ENCODE measurements around the gene UBL7.

UBL7 gene

DNA sequence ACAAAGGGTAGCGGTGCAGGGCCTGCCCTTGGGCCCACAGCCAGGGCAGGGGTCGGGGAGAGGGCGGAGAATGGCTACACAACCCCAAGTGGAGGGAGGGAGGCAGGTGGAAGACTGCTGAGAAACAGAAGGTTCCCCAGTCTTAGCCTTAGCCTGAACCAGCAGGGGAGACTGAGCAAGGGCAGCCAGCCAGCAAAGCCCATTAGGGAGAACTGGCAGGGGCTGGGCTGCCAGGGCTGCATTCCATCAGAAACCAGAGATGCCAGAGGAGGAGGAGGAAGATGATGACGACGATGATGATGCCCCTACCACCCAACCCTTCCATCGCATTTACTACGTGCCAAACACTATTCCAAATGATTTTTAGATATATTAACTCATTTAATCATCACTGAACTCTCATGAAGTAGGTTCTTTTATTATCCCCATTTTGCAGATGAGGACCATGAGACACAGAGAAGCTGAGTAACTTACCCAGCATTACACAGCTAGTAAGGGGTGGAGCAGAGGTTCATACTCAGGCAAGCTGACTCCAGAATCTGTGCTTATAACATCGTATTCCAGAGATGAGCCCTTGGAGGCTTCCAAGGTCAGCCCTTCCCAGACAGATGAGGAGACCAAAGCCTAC is 35.9 kb downstream of the UBL7 start:
- DNase-seq (ENCODE audit: extremely low read depth in 1 of 2, low read depth in 1 of 2) = no peak

- DNase-seq (ENCODE audit: extremely low read depth in 1 of 2, low read depth in 1 of 2) = no peak
Measured at GRCh38 chr15:74423431-74424257, 37.3 kb downstream of the UBL7 start.

GRCh38 chr15:74422652-74423430 is 38.1 kb downstream of the UBL7 start:
- no peak for DNase-seq (ENCODE audit: extremely low read depth in 1 of 2, low read depth in 1 of 2)

DNA sequence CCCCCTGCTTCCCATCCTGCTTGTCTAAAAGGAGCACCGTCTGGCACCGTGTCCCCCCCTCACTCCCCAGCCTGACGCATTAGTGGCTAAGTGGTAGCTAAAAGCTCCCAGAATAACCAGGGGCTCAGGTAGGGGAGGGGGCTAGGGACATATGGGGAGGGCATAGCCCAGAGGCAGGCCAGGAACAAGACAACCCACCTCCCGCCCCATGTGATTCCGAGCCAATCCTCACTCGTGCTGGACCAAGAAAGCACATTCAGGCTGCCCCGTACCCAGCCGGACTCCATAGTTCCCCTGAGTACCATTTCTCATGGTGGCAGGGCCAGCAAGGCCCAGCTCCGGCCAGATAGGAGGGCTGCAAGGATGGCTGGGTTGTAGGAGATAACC is 38.7 kb downstream of the UBL7 start:
- no peak for DNase-seq (ENCODE audit: extremely low read depth in 1 of 2, low read depth in 1 of 2)

DNA sequence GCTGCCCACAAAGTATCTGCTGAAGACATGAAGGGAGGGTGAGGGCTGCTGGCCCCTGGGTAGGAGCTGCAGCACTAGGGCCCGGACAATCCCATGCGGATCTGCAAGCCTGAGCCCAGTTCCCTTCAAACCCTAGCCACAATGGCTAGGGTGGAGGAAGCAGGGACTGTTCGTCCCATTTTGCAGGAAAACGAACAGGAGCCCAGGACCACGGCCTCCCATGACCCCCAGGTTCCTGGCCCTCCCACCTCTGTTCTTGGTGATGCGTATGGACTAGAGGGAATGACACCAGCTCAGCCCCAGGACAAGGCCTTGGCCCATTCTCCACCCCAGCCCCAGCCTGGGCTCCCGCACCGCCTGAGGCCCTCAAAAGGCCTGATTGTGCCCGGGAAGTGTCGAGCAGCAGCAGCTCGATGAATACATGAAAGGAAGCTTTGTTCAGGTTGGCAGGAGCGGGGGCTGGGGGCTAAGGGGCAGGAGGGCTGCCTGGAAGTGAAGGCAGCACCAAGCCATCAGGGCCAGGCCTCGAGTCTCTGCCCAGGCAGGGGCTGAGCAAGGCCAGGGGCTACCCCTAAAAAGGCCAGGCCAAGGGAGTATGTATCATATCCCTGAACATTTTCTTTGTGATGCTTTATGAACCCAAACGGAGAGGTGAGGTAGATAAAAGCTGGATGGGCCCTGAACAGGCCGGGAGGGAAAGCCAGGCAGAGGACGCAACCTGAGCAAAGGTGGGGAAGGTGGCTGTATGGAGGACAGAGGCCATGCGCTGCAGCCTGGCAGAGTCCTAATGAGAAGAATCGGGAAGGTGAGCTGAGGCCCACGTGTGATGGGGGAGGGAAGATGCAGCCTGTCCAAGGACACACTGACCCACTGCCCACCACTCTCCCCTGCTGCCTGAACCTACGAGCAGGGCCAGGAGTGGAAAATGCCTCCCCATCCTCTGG is 39.4 kb downstream of the UBL7 start:
- DNase-seq (ENCODE audit: extremely low read depth in 1 of 2, low read depth in 1 of 2) = no peak

DNA sequence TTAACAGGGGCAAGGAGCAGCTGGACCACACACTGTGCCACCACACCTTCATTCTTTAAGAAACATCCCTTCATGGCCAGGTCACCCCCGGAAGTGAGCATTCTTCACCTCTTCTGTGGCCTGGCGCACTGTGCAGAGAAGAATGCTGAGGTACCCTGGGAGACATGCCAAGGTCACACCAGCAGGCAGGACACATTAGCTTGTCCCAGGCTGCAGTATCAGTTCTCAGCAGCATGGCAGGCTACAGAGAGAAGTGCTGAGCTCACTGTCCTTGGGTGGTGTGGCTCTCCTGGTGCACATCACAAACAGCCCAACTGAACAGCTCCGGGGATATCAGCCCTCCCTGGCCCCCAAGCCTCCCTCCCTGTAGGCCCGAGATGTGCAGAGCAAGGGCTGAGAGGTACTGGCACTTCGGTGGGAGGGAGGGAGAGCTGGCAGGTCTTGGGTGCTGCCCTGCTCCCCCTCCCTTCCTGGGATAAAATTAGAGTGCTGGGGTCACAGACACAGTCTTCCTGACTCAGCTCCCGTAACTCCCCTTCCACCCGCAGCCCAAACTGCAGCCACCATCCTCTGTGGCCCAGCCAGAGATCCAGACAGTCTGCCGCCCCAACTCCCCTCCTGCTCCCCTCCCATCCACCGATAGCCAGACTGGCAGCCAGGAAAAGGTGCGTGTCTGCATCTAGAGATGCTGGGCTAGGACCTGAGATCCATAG is 40.6 kb downstream of the UBL7 start:
- DNase-seq (ENCODE audit: extremely low read depth in 1 of 2, low read depth in 1 of 2) = no peak

DNA sequence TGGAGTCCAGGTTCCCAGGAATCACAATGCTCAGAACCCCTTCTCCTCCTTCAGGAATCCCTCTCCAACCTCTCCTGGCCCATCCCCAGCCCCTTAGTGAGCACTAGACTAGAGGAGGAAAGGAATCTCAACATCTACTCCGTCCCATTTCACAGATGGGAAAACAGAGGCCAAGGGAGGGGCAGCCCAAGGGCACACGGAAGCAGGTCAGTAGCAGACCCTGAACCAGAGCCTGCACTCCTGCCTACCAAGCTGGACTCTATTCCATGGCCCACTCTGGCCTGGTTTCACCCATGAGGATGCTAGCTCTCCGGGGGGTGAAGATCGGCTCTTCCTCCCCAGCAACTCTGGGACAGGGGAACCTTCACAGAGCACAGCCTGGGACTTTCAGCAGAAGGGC is 41.5 kb downstream of the UBL7 start:
- DNase-seq (ENCODE audit: extremely low read depth in 1 of 2, low read depth in 1 of 2) = no peak

- DNase-seq (ENCODE audit: extremely low read depth in 1 of 2, low read depth in 1 of 2) = no peak
Measured at GRCh38 chr15:74418575-74419338, 42.2 kb downstream of the UBL7 start.

DNA sequence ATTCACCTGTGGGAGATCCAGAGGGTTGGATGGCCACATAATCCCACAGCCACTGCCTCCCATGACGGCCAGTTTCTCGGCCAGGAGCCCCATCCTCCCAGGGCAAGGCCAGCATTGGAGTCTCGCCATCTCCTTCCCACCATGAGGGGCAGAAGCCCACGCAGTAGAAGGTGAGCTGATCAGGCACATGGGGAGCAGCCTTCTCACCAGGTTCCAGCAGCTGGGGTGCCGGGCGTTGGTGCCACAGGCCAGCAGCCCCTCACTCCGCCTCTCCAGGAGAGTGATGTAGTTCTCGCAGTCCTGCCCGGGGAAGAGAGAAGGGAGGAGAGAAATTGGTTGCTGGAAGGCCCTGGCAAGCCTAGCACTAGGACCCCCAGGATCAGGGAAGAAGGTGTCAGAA is 43.3 kb downstream of the UBL7 start:
- DNase-seq (ENCODE audit: extremely low read depth in 1 of 2, low read depth in 1 of 2) = no peak

DNA sequence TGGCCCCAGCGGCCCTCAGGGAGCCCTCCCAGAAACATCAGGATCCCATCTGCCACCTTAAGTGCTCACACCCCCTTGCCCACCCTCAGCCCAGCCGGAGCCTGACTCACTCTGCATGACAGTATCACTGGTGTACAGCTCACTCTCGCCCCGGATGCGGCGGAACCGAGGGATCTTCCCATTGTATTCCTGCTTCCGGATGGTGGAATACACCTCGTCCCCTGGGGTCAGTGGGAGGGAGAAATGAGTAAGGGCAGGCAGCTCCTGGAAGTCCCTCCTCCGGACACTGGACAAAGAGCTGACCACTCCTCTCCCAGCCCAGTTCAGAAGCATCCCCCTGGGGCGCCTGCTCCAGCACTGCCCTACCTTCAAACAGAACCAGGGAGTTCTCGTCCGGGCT is 43.7 kb downstream of the UBL7 start:
- DNase-seq (ENCODE audit: extremely low read depth in 1 of 2, low read depth in 1 of 2) = no peak

DNA sequence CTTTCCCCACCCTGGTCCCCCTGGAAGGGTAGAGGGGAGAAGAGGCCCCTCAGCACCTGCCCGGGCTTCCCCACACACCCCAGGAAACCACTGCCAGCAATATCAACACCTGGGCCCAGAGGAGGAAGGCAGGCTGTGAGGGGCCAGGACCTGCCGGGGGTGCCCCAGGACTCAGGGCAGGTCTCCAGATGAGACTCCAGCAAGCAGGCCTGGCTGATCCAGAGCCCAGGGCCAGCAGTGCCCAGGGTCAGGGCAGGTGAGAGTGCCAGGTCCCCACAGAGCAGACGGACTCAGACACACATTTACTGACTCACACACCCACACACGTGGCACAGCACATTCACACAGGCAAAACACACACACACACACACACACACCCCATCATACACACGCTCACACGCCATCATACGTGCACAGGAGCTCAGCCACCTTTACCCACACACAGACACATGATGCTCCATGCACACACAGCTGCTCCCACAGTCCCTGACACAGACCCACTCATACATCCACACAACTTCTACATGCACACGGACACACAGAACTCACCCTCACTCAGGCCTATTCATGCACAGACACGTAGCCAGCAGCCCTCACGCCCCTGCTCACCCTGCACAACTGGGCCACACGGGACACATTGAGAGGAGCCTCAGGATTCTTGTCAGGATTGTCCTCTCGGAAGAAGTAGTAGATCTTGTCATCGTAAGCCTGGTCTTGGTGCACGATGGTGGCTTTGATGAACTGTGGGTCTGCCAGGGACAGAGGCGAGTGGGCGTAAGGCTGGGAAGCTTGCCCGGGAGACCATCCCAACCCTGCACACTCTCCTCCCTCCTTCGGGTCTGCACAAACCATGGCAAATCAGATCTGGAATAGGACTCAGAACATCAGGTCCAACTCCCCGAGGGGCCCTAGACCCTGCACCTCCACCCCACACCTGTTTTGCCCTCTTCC is 44.7 kb downstream of the UBL7 start:
- no peak for DNase-seq (ENCODE audit: extremely low read depth in 1 of 2, low read depth in 1 of 2)

GRCh38 chr15:74414603-74415338 is 46.2 kb downstream of the UBL7 start:
- DNase-seq (ENCODE audit: extremely low read depth in 1 of 2, low read depth in 1 of 2) = no peak

- DNase-seq (ENCODE audit: extremely low read depth in 1 of 2, low read depth in 1 of 2) = no peak
Measured at GRCh38 chr15:74414081-74414580, 46.8 kb downstream of the UBL7 start.

- no peak for DNase-seq (ENCODE audit: extremely low read depth in 1 of 2, low read depth in 1 of 2)
Measured at GRCh38 chr15:74413350-74414080, 47.4 kb downstream of the UBL7 start.

- DNase-seq (ENCODE audit: extremely low read depth in 1 of 2, low read depth in 1 of 2) = no peak
Measured at GRCh38 chr15:74412159-74412558, 48.8 kb downstream of the UBL7 start.

- no peak for DNase-seq (ENCODE audit: extremely low read depth in 1 of 2, low read depth in 1 of 2)
Measured at GRCh38 chr15:74411686-74412085, 49.3 kb downstream of the UBL7 start.

GRCh38 chr15:74410502-74410901 is 50.5 kb downstream of the UBL7 start:
- DNase-seq (ENCODE audit: extremely low read depth in 1 of 2, low read depth in 1 of 2) = no peak

Measured in activated CD8-positive, alpha-beta memory T cell treated with anti-CD3 and anti-CD28 coated beads for 1 hour (primary cell).